HG03378 (cell line): ENCODE measurements around the gene SP4.

Source experiments
- ATAC-seq: cut with Tn5 transposase; IDR thresholded peaks from one replicate; pipeline ENCODE4 v1.9.1; 2021; ENCODE audit warnings: mild to moderate bottlenecking, moderate library complexity; ENCODE audit not compliant: unreplicated experiment

SP4 gene

DNA sequence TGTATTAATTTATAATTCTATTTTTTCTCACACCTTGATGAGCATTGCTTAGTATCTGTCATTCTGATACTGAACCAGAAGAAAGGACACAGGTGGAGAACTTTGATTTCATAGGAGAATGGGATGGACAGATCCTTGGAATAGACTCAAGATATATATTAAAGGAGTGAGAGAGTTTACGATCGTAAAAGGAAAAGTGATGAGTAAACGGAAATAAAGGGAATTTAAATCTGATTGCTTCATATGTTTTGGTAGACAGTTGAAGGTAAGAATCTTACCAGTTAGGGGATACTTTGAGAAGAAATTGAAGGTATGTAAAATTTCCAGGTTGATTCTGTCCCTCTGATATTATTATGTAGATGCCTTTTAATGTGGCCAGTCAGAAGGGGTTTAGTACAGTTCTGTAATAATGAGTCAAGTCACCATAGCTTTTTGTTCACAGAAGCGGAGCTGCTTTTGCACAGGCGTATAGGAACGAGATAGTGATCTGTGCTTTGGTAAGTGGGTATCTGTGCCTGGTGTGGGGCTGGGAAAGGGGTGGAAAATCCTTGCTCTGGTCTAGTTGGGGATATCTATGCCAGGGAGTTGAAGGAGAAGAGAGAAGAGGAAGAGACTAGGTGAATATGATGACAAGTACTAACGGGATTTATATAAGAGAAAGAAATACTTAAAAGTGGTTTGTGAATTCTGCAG is 15.4 kb downstream of the SP4 start:
- ATAC-seq, result no peak

DNA sequence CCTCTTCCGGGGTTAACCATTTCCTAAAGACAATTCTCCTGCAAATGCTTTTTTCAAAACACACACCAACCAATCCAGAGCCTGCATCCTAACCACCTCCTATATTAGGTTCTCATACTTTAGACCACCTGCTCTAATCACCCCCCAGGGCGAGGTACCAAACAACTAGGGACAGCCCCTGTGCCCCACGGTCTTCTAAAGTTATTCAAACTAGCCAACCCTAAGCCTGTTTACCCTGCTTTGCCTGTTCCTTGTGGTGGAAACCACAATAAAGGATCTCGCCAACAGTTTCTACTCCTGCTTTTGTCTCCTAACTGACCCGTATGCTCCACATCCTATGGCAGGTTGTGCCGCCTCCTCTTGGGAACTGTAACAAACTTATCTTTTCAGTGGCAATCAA is 21.1 kb downstream of the SP4 start:
- ATAC-seq, result no peak

DNA sequence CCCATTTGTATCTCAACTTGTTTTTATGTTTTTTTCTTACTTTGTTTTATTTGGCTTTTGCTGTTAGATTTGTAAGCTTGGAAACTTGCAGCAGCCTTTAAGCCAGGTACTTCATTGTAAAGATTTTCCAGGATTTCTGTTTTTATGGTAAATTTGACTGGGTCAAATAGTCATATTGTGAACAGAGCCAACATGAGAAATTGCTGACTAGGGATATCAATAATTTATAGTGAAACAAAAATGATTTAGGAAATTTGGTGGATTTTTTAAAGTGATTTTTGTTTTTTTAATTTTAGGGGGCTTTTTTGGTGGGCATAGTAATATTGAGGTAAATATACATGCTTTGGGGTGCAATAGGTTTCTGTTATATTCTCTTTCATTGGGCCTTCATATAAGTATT is 22.2 kb downstream of the SP4 start:
- no peak for ATAC-seq

DNA sequence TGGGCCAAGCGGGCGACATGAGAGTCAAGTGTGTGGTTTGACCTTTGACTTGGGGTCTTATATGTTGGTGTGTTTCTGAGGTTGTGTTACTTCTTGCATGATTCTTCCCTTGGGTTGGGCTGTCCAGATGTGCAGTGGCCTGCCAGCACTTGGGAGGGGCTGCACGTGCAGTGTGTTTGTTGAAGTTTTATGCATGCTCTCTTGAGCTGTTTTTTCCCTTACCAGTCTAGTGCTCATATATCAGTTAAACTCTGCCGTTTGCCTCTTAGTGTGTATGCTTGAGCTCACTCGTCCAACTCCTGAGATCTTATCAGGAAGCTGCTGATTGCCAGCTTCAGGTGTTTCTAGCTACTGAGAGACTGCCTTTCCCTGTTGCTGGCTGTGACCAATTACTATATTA is 23.1 kb downstream of the SP4 start:
- no peak for ATAC-seq

DNA sequence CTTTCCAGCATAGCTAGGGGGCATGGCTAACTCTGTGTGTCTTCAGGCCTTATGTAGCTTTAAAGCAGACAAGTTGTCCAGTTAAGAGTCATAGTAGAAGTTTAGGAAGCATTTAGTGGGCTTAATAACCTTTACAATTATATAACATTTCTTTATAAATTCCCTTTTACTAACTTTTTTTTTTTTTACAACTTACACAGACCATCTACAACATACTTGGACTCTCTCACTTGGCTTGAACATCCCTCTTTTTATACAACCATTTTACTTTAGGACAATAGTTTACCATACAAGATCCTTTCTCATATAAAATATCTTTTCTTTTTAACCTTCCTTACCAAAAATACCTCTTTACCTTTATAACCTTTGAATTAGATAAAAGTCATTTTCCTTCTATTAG is 26.3 kb downstream of the SP4 start:
- ATAC-seq, result no peak

DNA sequence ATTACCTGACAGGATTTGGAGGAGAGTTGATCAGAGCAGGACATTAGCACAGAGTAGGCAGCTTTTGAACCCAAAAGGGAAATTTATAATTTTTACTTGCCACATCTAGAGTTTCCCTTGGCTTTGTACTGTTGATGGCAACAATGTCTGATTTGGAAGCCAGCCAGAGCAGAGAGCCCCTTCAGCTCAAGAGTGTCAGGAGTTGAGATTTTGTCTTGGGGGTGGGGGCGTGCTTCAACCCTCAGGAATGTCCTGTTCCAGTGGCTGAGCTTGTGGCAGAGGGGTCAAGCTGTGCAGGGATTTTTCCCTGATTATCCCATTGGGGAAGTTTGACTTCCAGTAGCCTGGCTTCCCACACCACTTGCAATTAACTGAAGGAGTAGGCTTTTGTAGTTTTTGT is 27.0 kb downstream of the SP4 start:
- ATAC-seq, result no peak

DNA sequence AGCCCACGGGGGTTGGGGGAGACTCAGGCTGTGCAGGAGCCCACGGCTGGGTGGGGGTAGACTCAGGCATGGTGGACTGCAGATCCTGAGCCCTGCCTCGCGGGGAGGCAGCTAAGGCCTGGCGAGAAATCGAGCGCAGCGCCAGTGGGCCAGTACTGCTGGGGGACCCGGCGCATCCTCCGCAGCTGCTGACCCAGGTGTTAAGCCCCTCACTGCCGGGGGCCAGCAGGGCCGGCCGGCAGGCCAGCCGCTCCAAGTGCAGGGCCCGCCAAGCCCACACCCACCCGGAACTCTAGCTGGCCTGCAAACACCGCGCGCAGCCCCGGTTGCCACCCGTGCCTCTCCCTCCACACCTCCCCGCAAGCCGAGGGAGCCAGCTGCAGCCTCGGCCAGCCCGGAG is 33.4 kb downstream of the SP4 start:
- ATAC-seq, result no peak

DNA sequence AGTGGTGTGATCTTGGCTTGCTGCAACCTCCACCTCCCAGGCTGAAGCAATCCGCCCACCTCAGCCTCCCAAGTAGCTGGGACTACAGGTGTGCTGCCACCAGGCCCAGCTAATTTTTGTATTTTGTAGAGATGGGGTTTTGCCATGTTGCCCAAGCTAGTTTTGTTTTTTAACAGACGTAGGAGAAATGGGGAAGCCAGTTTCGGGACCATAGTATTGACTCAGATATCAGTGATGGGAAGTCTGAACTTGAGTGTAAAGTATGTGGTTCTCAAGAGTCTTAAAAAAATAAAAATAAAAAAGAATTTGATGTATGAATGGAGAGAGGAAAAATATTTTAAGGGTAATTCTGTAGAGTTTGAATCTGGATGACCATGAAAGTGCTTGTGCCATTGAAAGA is 34.2 kb downstream of the SP4 start:
- ATAC-seq, result no peak

DNA sequence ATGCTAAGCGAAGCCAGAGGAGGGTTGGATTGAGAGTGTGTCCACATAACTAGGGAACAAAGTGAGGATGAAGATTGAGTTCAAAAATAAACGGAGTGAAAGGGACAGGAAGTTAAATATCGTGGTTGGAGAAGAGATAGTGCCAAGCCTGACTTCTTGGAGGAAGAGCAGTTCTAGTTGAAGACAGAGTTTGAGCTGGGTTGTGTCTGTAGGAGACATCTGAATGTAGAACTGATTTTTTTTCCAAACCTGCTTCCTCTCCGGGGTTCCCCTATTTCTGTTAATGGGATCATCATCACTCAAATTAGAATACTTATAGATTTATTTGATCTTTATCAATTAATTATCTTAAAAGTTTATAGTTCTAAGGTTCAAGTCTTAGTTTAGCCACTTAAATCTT is 35.6 kb downstream of the SP4 start:
- ATAC-seq, result no peak

DNA sequence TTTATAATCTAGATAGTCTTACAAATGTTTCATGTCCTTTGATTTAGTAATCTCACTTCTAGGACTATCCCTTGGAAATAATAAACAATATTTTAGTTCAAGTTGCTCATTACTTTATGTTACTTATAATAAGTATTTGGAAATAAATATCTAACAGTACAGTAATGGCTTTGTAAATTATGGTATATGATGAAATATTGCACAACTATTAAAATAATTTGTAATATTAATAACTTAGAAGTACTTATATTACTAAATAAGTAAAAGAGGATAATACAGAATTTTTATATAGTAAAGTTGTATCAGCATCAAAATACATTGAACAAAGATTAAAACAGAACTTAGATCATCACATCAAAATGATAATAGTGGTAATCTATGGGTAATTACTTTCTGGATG is 41.1 kb downstream of the SP4 start:
- no peak for ATAC-seq

DNA sequence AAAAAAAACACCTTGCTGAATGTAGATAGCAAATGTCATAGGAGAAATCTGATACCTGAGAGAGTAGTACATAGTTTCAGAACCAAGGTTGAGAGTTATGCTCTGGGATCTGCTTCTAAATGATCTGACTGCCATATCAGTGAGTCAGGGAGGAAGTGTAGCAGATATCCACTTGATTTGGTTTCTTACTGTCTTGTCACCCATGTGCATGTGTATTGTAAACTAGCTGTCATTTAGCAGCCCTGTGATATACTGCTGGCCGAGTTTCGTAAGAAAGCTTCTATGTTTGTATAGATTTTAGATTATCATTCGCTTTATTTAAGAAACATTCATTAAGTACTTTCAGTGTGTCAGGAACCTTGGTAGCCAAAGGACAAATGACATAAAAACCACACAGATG is 42.0 kb downstream of the SP4 start:
- no peak for ATAC-seq

DNA sequence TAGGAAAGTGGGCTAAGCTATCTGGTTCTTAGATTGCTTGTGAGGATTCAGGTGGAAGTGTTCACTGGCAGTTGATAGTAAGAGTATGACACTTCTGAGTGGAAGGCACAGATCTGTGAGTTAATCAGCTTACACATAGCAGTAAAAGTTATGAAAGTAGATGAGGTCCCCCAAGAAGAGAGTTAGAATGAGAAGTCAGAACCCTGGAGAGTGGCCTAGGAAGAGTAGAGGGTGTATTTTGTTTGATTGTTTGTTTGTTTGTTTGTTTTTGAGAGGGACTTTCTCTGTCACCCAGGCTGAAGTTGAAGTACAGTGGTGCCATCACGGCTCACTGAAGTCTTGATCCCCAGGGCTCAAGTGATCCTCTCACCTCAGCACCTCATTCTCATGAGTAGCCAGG is 44.1 kb downstream of the SP4 start:
- no peak for ATAC-seq

DNA sequence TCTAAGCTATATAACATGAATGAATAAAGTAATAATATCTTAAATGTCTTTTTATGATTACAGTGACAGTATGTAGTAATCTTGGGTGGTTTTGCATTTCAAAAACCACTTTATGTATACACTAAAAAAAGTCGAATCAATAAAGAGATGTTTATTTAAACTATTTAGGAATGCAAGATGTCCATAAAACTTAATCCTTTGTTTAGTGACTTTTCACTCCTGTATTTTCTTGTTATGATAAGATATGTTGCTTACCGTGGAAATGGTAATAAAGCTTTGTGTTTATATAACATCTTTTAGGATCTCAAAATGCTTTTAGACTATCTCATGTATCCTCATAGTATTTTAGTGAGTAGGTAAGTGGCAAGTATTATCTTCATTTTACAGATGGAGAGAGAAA is 48.5 kb downstream of the SP4 start:
- ATAC-seq, result no peak

DNA sequence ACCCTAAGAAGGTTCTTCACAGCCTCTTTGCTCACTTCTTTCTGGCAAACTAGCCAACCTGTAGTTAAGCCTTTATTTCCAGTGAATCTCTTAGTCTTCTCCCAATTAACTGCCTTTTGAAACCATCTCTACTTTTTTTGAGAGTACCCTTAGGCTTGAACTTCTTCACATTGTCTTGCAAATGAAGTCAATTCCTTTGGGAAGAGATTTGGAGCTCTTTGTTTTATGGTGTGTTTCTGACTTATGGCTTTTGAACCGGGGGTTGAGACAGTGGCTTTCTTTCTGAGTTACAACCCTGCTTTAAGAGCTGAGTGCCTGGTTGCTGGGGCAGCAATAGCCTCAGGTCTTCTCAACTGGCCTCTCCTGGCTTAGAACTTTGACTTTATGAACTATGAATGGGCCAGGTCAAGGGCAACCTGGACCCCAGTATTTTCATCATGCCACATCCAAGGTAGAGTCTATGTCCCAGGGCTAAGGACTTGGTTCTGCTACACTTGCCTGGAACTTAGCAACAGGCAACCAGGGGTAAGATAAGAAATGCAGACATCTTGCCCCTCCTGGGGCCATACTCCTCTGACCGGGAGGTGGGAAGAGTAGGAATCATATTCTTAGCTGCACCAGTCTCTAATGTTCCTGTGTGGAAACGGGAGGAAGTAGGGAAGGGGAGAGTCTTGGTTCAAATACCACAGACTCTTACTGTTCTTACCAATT is 53.0 kb downstream of the SP4 start:
- ATAC-seq, result no peak

DNA sequence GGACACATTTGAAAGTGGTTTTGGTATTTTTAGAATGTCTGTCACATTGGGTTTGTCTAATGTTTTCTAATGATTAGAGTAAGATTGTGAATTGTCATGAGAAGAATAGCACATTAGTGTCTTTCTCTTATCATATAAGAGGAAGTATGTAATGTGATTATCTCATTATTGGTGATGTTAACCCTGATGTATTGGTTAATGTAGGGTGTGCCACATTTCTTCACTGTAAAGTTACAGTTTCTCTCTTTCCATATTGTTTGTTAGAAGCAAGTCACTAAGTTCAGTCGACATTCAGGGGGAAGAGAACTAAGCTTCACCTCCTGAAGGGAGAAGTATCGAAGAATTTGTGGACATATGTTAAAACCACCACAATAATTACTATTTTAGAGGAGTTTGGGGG is 58.6 kb downstream of the SP4 start:
- ATAC-seq, result no peak

DNA sequence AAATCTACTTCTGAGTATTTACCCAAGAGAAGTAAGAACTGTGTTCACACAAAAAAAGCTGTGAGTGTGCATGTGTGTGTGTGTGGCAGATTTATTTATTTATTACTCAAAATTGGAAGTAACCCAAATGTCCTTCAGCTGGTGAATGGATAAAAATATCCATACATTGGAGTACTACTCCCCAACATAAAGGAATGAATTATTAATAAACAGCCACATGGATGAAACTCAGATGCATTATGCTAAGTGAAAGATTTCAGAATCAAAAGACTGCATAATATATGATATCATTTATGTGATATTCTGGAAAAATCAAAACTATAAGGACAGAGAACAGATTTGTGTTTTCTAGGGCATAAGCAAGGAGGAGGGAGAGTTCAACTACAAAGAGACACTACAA is 67.8 kb downstream of the SP4 start:
- no peak for ATAC-seq

DNA sequence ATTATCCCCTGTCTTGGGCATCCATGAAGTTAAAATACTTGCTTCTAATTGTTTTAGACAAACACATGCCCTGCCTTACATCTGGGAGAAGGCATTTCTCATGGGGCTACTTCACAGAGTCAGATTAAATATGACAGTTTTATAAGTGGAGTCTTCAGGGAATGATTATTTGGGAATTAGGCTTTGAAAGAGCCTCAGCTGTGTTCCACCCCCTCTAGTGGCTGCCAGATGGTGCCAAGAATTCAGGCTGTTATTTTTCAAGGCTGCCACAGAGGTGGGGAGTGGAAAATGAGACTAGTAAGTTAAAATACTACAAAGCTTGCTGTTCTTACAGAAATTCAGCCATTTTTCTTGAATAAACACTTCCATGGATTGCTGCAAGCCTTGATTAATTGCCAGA is 69.2 kb downstream of the SP4 start:
- no peak for ATAC-seq

DNA sequence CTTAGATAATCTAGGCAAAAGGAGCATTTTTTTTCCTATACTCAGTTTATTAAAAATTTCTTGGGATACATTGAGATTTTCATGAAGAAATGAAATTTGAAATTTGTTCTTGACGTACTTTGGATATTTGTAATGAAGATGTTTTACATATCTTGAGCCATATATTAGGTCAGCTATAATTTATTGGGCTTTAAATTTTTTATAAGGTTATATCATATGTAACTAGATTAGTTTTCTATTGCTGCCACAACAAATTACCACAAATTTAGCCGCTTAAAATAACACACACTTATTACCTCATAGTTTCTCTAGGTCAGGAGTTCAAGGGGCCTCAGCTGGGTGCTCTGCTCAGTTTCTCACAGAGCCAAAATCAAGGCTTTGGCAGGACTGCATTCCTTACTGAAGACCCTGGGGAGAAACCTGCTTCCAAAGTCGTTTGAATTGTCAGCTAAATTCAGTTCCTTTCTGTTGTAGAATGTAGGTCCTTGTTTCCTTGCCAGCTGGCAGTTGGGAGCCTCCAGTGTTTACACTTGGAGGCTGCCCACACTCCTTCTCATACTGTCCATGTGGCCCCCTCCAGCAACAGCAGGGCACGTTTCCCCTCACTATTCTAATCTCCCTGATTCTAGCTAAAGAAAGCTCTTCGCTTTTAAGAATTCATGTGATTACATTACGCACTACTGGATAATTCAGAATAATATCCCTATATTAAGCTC is 72.4 kb downstream of the SP4 start:
- ATAC-seq, result no peak

DNA sequence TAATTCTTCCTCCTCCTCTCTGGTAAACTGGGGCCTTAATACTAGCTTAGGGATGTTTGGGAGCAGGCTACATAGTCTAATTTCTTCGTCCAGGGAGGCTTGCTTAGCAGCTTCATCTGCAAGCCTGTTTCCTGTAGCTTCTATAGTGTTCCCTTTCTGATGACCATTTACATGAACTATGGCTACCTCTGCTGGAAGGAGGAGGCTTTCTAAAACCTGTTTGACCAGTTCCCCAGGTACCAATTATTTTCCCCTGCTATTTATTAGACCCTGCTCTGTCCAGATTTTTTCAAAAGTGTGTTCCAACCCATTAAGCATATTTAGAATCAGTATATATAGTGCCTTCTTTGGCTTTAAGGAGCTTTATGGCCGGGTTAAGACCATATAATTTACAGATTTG is 76.1 kb downstream of the SP4 start:
- ATAC-seq, result no peak

DNA sequence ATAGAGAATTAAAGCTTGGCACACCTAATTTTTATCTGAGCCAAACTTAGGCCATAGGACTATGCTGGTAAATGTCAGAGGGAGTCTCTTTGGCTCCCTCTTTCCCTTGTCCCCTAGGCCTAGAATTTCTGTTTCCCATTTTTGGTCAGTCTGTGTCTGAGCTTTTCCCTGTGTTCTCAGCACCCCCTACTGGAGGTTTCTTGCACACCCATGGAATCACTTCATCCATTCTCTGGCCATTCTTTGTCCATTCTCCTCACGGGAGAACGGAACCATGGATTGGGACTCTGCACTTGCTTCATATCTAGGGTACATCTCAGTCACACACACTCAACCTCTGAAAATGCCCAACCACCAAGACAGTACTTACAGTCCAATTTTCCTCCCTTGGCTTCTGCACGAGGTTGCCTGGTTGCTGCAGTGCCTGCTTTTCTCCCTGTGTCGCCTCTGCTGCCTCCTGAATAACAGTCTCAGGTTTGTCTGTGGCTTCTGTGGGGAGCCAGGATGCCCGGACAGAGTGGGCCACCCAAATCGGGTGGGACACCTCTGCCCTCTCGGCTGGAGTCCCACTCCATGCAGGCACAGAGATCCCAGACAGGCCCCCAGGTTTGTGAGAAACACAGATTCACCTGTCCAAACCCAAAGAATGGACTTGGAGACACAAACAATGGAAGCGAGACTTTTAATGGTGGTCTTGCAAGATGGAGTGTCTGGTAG is 79.9 kb downstream of the SP4 start:
- no peak for ATAC-seq

DNA sequence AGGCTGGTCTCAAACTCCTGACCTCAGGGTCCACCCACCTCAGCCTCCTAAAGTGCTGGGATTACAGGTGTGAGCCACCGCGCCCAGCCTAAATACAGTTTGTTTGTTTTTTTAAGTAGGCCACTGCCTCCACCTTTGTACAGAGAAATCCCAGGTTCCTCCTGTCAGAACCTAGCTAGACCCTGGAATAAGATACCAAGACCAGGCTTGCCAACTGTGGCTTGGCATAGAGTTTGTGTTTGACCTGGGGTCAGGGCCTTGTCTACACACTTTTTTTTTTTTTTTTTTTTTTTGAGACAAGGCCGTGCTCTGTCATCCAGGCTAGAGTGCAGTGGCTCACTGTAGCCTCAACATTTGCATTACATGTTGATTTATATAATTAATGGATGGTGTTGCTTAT is 80.7 kb downstream of the SP4 start:
- no peak for ATAC-seq

DNA sequence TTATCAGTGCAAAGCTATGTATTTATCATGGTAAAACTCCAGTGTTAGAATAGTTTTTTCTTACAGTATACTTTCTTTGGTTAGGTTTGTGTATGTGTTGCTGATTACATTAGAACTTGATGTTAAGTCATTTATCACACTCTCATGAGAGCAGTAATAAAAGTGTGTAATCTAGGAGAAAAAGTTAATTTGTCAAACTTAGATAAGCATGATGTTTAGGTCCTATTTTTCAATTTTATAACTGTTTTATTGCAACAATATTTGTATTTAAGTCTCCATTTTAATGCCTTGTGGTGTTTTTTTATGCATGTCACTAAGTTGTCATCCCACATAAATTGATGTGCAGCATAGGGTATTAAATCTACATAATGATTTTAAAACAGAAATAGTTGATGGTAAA is 86.2 kb downstream of the SP4 start:
- no peak for ATAC-seq
